HepG2 (cell line): ENCODE data around the gene AQP9. TPM values are rescaled to one million over a fixed set of nuclear protein-coding genes. Genes with fewer than 3 reads are reported as not detected.

Experiments
- ATAC-seq: fragments of 200-7000 bp; cut with Tn5 transposase; 3 replicates; pipeline ENCODE4 v1.9.1; 2020; ENCODE audit warnings: mild to moderate bottlenecking, moderate library complexity
- BruUV-seq: library from RNA; stranded (reverse); fragments of 400-500 nt; replicated peaks from 2 replicates; lab custom pipeline; 2021; lab: Mats Ljungman, UMichigan
- CTCF ChIA-PET: fragments of 300-600 bp; formaldehyde crosslinking; extraction: SDS; loops from one replicate; lab custom pipeline; 2021; ENCODE audit warnings: low total read pairs, inconsistent platforms, low intra/inter-chr PET ratio; lab: Yijun Ruan, JAX
- POLR2A ChIA-PET: fragments of 350-600 bp; sonication (Branson Sonifier 250); formaldehyde crosslinking; loops from one replicate; lab custom pipeline; 2020; ENCODE audit warnings: antibody characterized with exemption, inconsistent platforms; lab: Yijun Ruan, JAX
- DNase-seq: peaks from one replicate; pipeline ENCODE4 v3.0.0-alpha.2; 2015; ENCODE audit warnings: low spot score
- FAIRE-seq: peaks from 3 replicates; lab custom pipeline; 2011; peaks lifted over from hg19 to GRCh38; lab: Jason Lieb, UNC
- H2AFZ ChIP-seq: one replicate; pipeline ENCODE4 v1.6.1; 2011; ENCODE audit warnings: low read length, inconsistent platforms
- H3K27ac ChIP-seq: fragments of 300-600 bp; 3 replicates; pipeline ENCODE4 v1.8.0; 2011; ENCODE audit warnings: mixed run types, mild to moderate bottlenecking, mixed read lengths, low read length, inconsistent platforms; ENCODE audit not compliant: insufficient read depth; ENCODE audit errors: extremely low read length
- H3K27me3 ChIP-seq, 2 experiments: fragments of 200-600 bp in 1 of 2; 2 replicates in 1 of 2; 3 replicates in 1 of 2; pipeline versions ENCODE4 v1.6.0 to v1.8.0; 2011; ENCODE audit warnings: low read length in 2 of 2, mild to moderate bottlenecking in 2 of 2, moderate library complexity in 2 of 2, inconsistent platforms in 1 of 2; ENCODE audit not compliant: insufficient read depth in 2 of 2, control insufficient read depth in 1 of 2
- H3K36me3 ChIP-seq, 2 experiments: fragments of 200-600 bp in 1 of 2; replicated peaks in 1 of 2; 2 replicates in 1 of 2; 3 replicates in 1 of 2; pipeline versions ENCODE4 v1.5.1 to v1.8.0; 2011; ENCODE audit warnings: low read length in 2 of 2, inconsistent platforms in 1 of 2; ENCODE audit not compliant: insufficient read depth in 2 of 2, control insufficient read depth in 1 of 2
- H3K4me1 ChIP-seq: 2 replicates; pipeline ENCODE4 v1.5.1; 2012; ENCODE audit warnings: low read length, inconsistent platforms; ENCODE audit not compliant: insufficient read depth
- H3K4me2 ChIP-seq: 2 replicates; pipeline ENCODE4 v1.6.0; 2011; ENCODE audit warnings: low read depth, low read length, inconsistent platforms
- H3K4me3 ChIP-seq, 3 experiments: fragments of 200-600 bp in 1 of 3; sonication (generic), shearing (Covaris generic) in 1 of 3; replicated peaks in 1 of 3; 2 replicates each; pipeline ENCODE4 v1.5.1; 2011 to 2016; ENCODE audit warnings: low read length in 3 of 3, inconsistent platforms in 2 of 3, low read depth in 2 of 3, mild to moderate bottlenecking in 2 of 3, control low read depth in 1 of 3, mixed read lengths in 1 of 3; ENCODE audit not compliant: insufficient read depth in 1 of 3
- H3K79me2 ChIP-seq: one replicate; pipeline ENCODE4 v1.6.1; 2011; ENCODE audit warnings: low read length, inconsistent platforms; ENCODE audit not compliant: insufficient read depth
- H3K9ac ChIP-seq: 2 replicates; pipeline ENCODE4 v1.6.0; 2011; ENCODE audit warnings: mild to moderate bottlenecking, low read depth, low read length, inconsistent platforms; ENCODE audit not compliant: insufficient read depth
- H3K9me3 ChIP-seq: 2 replicates; pipeline ENCODE4 v1.5.1; 2012; ENCODE audit warnings: mild to moderate bottlenecking, low read length
- H4K20me1 ChIP-seq: 2 replicates; pipeline ENCODE4 v1.6.0; 2011; ENCODE audit warnings: inconsistent platforms, mild to moderate bottlenecking, low read length, moderate library complexity; ENCODE audit not compliant: insufficient read depth
- CAMTA2 ChIP-seq: sonication (generic); formaldehyde crosslinking; IDR thresholded peaks from 2 replicates; pipeline ENCODE4 v1.4.0; 2020; ENCODE audit warnings: mild to moderate bottlenecking, missing genetic modification reagents, borderline replicate concordance
- GTF2F1 ChIP-seq: fragments of 150-350 bp; IDR thresholded peaks from 2 replicates; pipeline ENCODE4 v1.6.1; 2014; ENCODE audit warnings: low read length
- SAP130 ChIP-seq: IDR thresholded peaks from 2 replicates; pipeline ENCODE4 v1.6.1; 2016; ENCODE audit warnings: low read depth
- ZFP41 ChIP-seq: sonication (generic); formaldehyde crosslinking; IDR thresholded peaks from 2 replicates; pipeline ENCODE4 v1.4.0; 2020; ENCODE audit warnings: mild to moderate bottlenecking, missing genetic modification reagents, borderline replicate concordance
- ZNF17 ChIP-seq: sonication (generic); formaldehyde crosslinking; IDR thresholded peaks from 2 replicates; pipeline ENCODE4 v1.5.0; 2020; ENCODE audit warnings: mild to moderate bottlenecking, missing genetic modification reagents
- ZNF318 ChIP-seq: sonication (generic); formaldehyde crosslinking; IDR thresholded peaks from 2 replicates; pipeline ENCODE4 v1.4.0; 2020; ENCODE audit warnings: mild to moderate bottlenecking, missing genetic modification reagents
- ZNF512 ChIP-seq: sonication (generic); formaldehyde crosslinking; IDR thresholded peaks from 2 replicates; pipeline ENCODE4 v1.4.0; 2020; ENCODE audit warnings: mild to moderate bottlenecking, missing genetic modification reagents
- WGBS: methylation state at CpG from one replicate; pipeline ENCODE4 v1.1.6; 2017; ENCODE audit warnings: low lambda C conversion rate; 5-methylcytosine and 5-hydroxymethylcytosine counted together
- in situ Hi-C: cut with HindIII; loops from 2 replicates; pipeline ENCODE4 v1.10.0; 2017; ENCODE audit warnings: low pct_unique_long_range_greater_than_20kb; ENCODE audit not compliant: extremely low pct_ligation_motif_present
- intact Hi-C: fragments of 100-400 bp; cut with micrococcal nuclease; formaldehyde crosslinking; loops from one replicate; pipeline ENCODE4 v1.10.0; 2022; ENCODE audit not compliant: unreplicated experiment
- polyA plus RNA-seq, 8 experiments: library from polyadenylated mRNA; depleted of rRNA in 3 of 8; stranded (reverse) in 7 of 8; unstranded in 1 of 8; fragments of >200 nt; fragmentation: Illumina TruSeq in 4 of 8; extraction: Trizol in 4 of 8; gene quantifications; 2 replicates each; pipeline versions ENCODE4 v1.2.1 to v1.2.3, GENCODE V29; 2011 to 2016; ENCODE audit warnings: low read depth in 4 of 8, missing spikeins in 1 of 8, mixed read lengths in 1 of 8; ENCODE audit not compliant: insufficient read depth in 1 of 8
- total RNA-seq, 5 experiments: library from RNA; depleted of rRNA; stranded (reverse); fragments of >200 nt; fragmentation: Illumina TruSeq; extraction: Trizol; gene quantifications; 2 replicates each; pipeline ENCODE4 v1.2.3, GENCODE V29; 2016; ENCODE audit warnings: low read depth in 1 of 5

The AQP9 gene
- total and polyA plus RNA-seq, 2 of the 13 experiments (the other 11 are each of a cell fraction or from before 2014, with no cell fraction given) = not detected

GRCh38 chr15:58179206-58179605 is 41.0 kb downstream of the AQP9 start:
- DNase-seq (no peak), FAIRE-seq (no peak), ATAC-seq (no peak)
- Histone ChIP-seq H3K27ac (no peak overlapping the region), H4K20me1 (no peaks in the 10 kb centered on the region), H3K9ac (no peak overlapping the region), H3K36me3 (no peaks in the 10 kb centered on the region), H2AFZ (no peak overlapping the region), H3K27me3 (no peaks in the 10 kb centered on the region; a peak in 1 of 5 replicates), H3K4me2 (no peak overlapping the region), H3K9me3 (no peaks in the 10 kb centered on the region), H3K4me3 (no peak overlapping the region), H3K79me2 (no peaks in the 10 kb centered on the region), H3K4me1 (no peaks in the 10 kb centered on the region)
- WGBS = 52% methylated on average over 7 of the region's 7 CpGs
- in situ Hi-C loops (no loop called here), intact Hi-C loops (no loop called here)
- no TSS peak for BruUV-seq
- CTCF ChIA-PET = no interaction called here
- TF ChIP-seq ZFP41 (no peak), ZNF512 (CRISPR knock-in tag) (no peak), ZNF318 (CRISPR knock-in tag) (no peak), SAP130 (no peak), GTF2F1 (no peak), CAMTA2 (CRISPR knock-in tag) (no peak), ZNF17 (CRISPR knock-in tag) (no peak)
- POLR2A ChIA-PET = no interaction called here
